ENCODE results near the gene POP5. TPM values are rescaled to one million over a fixed set of nuclear protein-coding genes. Genes with fewer than 3 reads are reported as not detected.

The POP5 gene
- total RNA-seq, 2 donors from 2014 or later = 51.2 to 69.4 TPM

Other genes starting within 250 kb of the POP5 start
- not detected for gene MSI1, start 212.2 kb downstream of the POP5 start, total RNA-seq
- gene COX6A1, start 143.3 kb downstream of the POP5 start, total RNA-seq = 100 to 1,000 TPM; 320 to 343 TPM
- gene TRIAP1, start 135.0 kb downstream of the POP5 start, total RNA-seq = 10 to 100 TPM; 28.9 to 36.2 TPM
- gene GATC, start 135.0 kb downstream of the POP5 start, total RNA-seq = 10 to 100 TPM; 28.2 to 31.8 TPM
- 100 to 1,000 TPM; 246 to 331 TPM for gene SRSF9, start 111.7 kb downstream of the POP5 start, total RNA-seq
- gene DYNLL1, start 85.3 kb downstream of the POP5 start, total RNA-seq = 100 to 1,000 TPM; 207 to 267 TPM
- 10 to 100 TPM; 27.5 to 27.9 TPM for gene COQ5, start 52.2 kb downstream of the POP5 start, total RNA-seq
- gene RNF10, start 47.0 kb downstream of the POP5 start, total RNA-seq = 100 to 1,000 TPM; 241 to 279 TPM
- under 1 TPM in 1 of 2 donors, not detected in 1; 0.24 TPM for gene CABP1, start 59.2 kb upstream of the POP5 start, total RNA-seq
- 100 to 1,000 TPM; 115 to 158 TPM for gene MLEC, start 105.7 kb upstream of the POP5 start, total RNA-seq
- 10 to 100 TPM; 15.6 to 28.1 TPM for gene UNC119B, start 129.1 kb upstream of the POP5 start, total RNA-seq
- 10 to 100 TPM; 12.8 to 13.9 TPM for gene ACADS, start 144.4 kb upstream of the POP5 start, total RNA-seq